ENCODE results near the gene RFX3.

RFX3 gene

GRCh38 chr9:3433754-3434153, 92.0 kb downstream of the RFX3 start:
- Histone ChIP-seq H3K4me1 (ENCODE audit: control insufficient read depth, insufficient read depth, low read length) (no peaks in the 10 kb centered on the region), H3K27ac (ENCODE audit: low read depth, low read length) (no peak overlapping the region), H3K36me3 (ENCODE audit: control insufficient read depth, insufficient read depth, low read length) (no peaks in the 10 kb centered on the region), H3K4me3 (ENCODE audit: low read depth, low read length) (no peak overlapping the region), H3K9me3 (ENCODE audit: control insufficient read depth, insufficient read depth, low read depth, low read length) (no peaks in the 10 kb centered on the region), H3K27me3 (ENCODE audit: control insufficient read depth, insufficient read depth, low read length) (no peaks in the 10 kb centered on the region), H3K9ac (ENCODE audit: low read length) (no peak overlapping the region)

GRCh38 chr9:3433066-3433465, 92.7 kb downstream of the RFX3 start:
- no peaks in the 10 kb centered on the region for H3K9me3 ChIP-seq (ENCODE audit: control insufficient read depth, insufficient read depth, low read depth, low read length)
- no peaks in the 10 kb centered on the region for H3K27me3 ChIP-seq (ENCODE audit: control insufficient read depth, insufficient read depth, low read length)
- no peak overlapping the region for H3K9ac ChIP-seq (ENCODE audit: low read length)
- no peak overlapping the region for H3K27ac ChIP-seq (ENCODE audit: low read depth, low read length)
- no peak overlapping the region for H3K4me3 ChIP-seq (ENCODE audit: low read depth, low read length)
- no peaks in the 10 kb centered on the region for H3K4me1 ChIP-seq (ENCODE audit: control insufficient read depth, insufficient read depth, low read length)
- no peaks in the 10 kb centered on the region for H3K36me3 ChIP-seq (ENCODE audit: control insufficient read depth, insufficient read depth, low read length)

- H3K4me1 ChIP-seq (ENCODE audit: control insufficient read depth, insufficient read depth, low read length), result no peaks in the 10 kb centered on the region
- H3K27ac ChIP-seq (ENCODE audit: low read depth, low read length), result no peak overlapping the region
- no peak overlapping the region for H3K4me3 ChIP-seq (ENCODE audit: low read depth, low read length)
- no peaks in the 10 kb centered on the region for H3K9me3 ChIP-seq (ENCODE audit: control insufficient read depth, insufficient read depth, low read depth, low read length)
- no peak overlapping the region for H3K9ac ChIP-seq (ENCODE audit: low read length)
- no peaks in the 10 kb centered on the region for H3K36me3 ChIP-seq (ENCODE audit: control insufficient read depth, insufficient read depth, low read length)
- no peaks in the 10 kb centered on the region for H3K27me3 ChIP-seq (ENCODE audit: control insufficient read depth, insufficient read depth, low read length)
Measured at GRCh38 chr9:3431890-3432289, 93.9 kb downstream of the RFX3 start.

- H3K9me3 ChIP-seq (ENCODE audit: control insufficient read depth, insufficient read depth, low read depth, low read length), result peaks cover under 1% of the 10 kb centered on the region; the same call in 1 of the 2 replicates
- no peaks in the 10 kb centered on the region for H3K4me1 ChIP-seq (ENCODE audit: control insufficient read depth, insufficient read depth, low read length)
- H3K9ac ChIP-seq (ENCODE audit: low read length), result no peak overlapping the region
- no peak overlapping the region for H3K4me3 ChIP-seq (ENCODE audit: low read depth, low read length)
- no peaks in the 10 kb centered on the region for H3K36me3 ChIP-seq (ENCODE audit: control insufficient read depth, insufficient read depth, low read length)
- no peaks in the 10 kb centered on the region for H3K27me3 ChIP-seq (ENCODE audit: control insufficient read depth, insufficient read depth, low read length)
- H3K27ac ChIP-seq (ENCODE audit: low read depth, low read length), result no peak overlapping the region
Measured at GRCh38 chr9:3419893-3420292, 105.9 kb downstream of the RFX3 start.

GRCh38 chr9:3415906-3416305, 109.9 kb downstream of the RFX3 start:
- Histone ChIP-seq H3K27me3 (ENCODE audit: control insufficient read depth, insufficient read depth, low read length) (no peaks in the 10 kb centered on the region), H3K4me1 (ENCODE audit: control insufficient read depth, insufficient read depth, low read length) (no peaks in the 10 kb centered on the region), H3K4me3 (ENCODE audit: low read depth, low read length) (no peak overlapping the region), H3K9me3 (ENCODE audit: control insufficient read depth, insufficient read depth, low read depth, low read length) (no peaks in the 10 kb centered on the region), H3K36me3 (ENCODE audit: control insufficient read depth, insufficient read depth, low read length) (no peaks in the 10 kb centered on the region), H3K27ac (ENCODE audit: low read depth, low read length) (no peak overlapping the region), H3K9ac (ENCODE audit: low read length) (no peak overlapping the region)

- no peak overlapping the region for H3K4me3 ChIP-seq (ENCODE audit: low read depth, low read length)
- H3K4me1 ChIP-seq (ENCODE audit: control insufficient read depth, insufficient read depth, low read length), result no peaks in the 10 kb centered on the region
- no peaks in the 10 kb centered on the region for H3K36me3 ChIP-seq (ENCODE audit: control insufficient read depth, insufficient read depth, low read length)
- no peak overlapping the region for H3K27ac ChIP-seq (ENCODE audit: low read depth, low read length)
- no peaks in the 10 kb centered on the region for H3K9me3 ChIP-seq (ENCODE audit: control insufficient read depth, insufficient read depth, low read depth, low read length)
- no peaks in the 10 kb centered on the region for H3K27me3 ChIP-seq (ENCODE audit: control insufficient read depth, insufficient read depth, low read length)
- H3K9ac ChIP-seq (ENCODE audit: low read length), result no peak overlapping the region
Measured at GRCh38 chr9:3413984-3414383, 111.8 kb downstream of the RFX3 start.

- no peaks in the 10 kb centered on the region for H3K27me3 ChIP-seq (ENCODE audit: control insufficient read depth, insufficient read depth, low read length)
- H3K4me1 ChIP-seq (ENCODE audit: control insufficient read depth, insufficient read depth, low read length), result no peaks in the 10 kb centered on the region
- H3K36me3 ChIP-seq (ENCODE audit: control insufficient read depth, insufficient read depth, low read length), result no peaks in the 10 kb centered on the region
- no peak overlapping the region for H3K27ac ChIP-seq (ENCODE audit: low read depth, low read length)
- H3K9me3 ChIP-seq (ENCODE audit: control insufficient read depth, insufficient read depth, low read depth, low read length), result no peaks in the 10 kb centered on the region
- no peak overlapping the region for H3K4me3 ChIP-seq (ENCODE audit: low read depth, low read length)
- no peak overlapping the region for H3K9ac ChIP-seq (ENCODE audit: low read length)
Measured at GRCh38 chr9:3410461-3410860, 115.3 kb downstream of the RFX3 start.

- H3K9me3 ChIP-seq (ENCODE audit: control insufficient read depth, insufficient read depth, low read depth, low read length), result no peaks in the 10 kb centered on the region
- H3K4me1 ChIP-seq (ENCODE audit: control insufficient read depth, insufficient read depth, low read length), result no peaks in the 10 kb centered on the region
- no peak overlapping the region for H3K27ac ChIP-seq (ENCODE audit: low read depth, low read length)
- no peaks in the 10 kb centered on the region for H3K36me3 ChIP-seq (ENCODE audit: control insufficient read depth, insufficient read depth, low read length)
- no peak overlapping the region for H3K9ac ChIP-seq (ENCODE audit: low read length)
- no peaks in the 10 kb centered on the region for H3K27me3 ChIP-seq (ENCODE audit: control insufficient read depth, insufficient read depth, low read length)
- no peak overlapping the region for H3K4me3 ChIP-seq (ENCODE audit: low read depth, low read length)
Measured at GRCh38 chr9:3409453-3409852, 116.3 kb downstream of the RFX3 start.

GRCh38 chr9:3403315-3403714, 122.5 kb downstream of the RFX3 start:
- H3K9me3 ChIP-seq (ENCODE audit: control insufficient read depth, insufficient read depth, low read depth, low read length), result no peaks in the 10 kb centered on the region
- no peak overlapping the region for H3K27ac ChIP-seq (ENCODE audit: low read depth, low read length)
- H3K36me3 ChIP-seq (ENCODE audit: control insufficient read depth, insufficient read depth, low read length), result no peaks in the 10 kb centered on the region
- H3K4me3 ChIP-seq (ENCODE audit: low read depth, low read length), result no peak overlapping the region
- H3K27me3 ChIP-seq (ENCODE audit: control insufficient read depth, insufficient read depth, low read length), result no peaks in the 10 kb centered on the region
- no peak overlapping the region for H3K9ac ChIP-seq (ENCODE audit: low read length)
- H3K4me1 ChIP-seq (ENCODE audit: control insufficient read depth, insufficient read depth, low read length), result peaks cover 8% of the 10 kb centered on the region

- H3K27me3 ChIP-seq (ENCODE audit: control insufficient read depth, insufficient read depth, low read length), result no peaks in the 10 kb centered on the region
- 0 out of 2 replicates have a peak overlapping the region, but pooled peaks have one; percentile 19 for H3K27ac ChIP-seq (ENCODE audit: low read depth, low read length)
- H3K4me3 ChIP-seq (ENCODE audit: low read depth, low read length), result no peak overlapping the region
- peaks cover 9% of the 10 kb centered on the region for H3K4me1 ChIP-seq (ENCODE audit: control insufficient read depth, insufficient read depth, low read length)
- no peak overlapping the region for H3K9ac ChIP-seq (ENCODE audit: low read length)
- H3K9me3 ChIP-seq (ENCODE audit: control insufficient read depth, insufficient read depth, low read depth, low read length), result no peaks in the 10 kb centered on the region
- no peaks in the 10 kb centered on the region for H3K36me3 ChIP-seq (ENCODE audit: control insufficient read depth, insufficient read depth, low read length)
Measured at GRCh38 chr9:3401221-3401954, 124.4 kb downstream of the RFX3 start.

GRCh38 chr9:3398232-3398648, 127.6 kb downstream of the RFX3 start:
- Histone ChIP-seq H3K4me1 (ENCODE audit: control insufficient read depth, insufficient read depth, low read length) (peaks cover 9% of the 10 kb centered on the region), H3K4me3 (ENCODE audit: low read depth, low read length) (no peak overlapping the region), H3K9ac (ENCODE audit: low read length) (no peak overlapping the region), H3K27me3 (ENCODE audit: control insufficient read depth, insufficient read depth, low read length) (no peaks in the 10 kb centered on the region), H3K36me3 (ENCODE audit: control insufficient read depth, insufficient read depth, low read length) (no peaks in the 10 kb centered on the region), H3K9me3 (ENCODE audit: control insufficient read depth, insufficient read depth, low read depth, low read length) (no peaks in the 10 kb centered on the region), H3K27ac (ENCODE audit: low read depth, low read length) (no peak overlapping the region)
